HG02885 (cell line): Measurements from ENCODE around the gene SLC10A6.
"Not testable (repeated sequence)": the region's sequence is repeated elsewhere in the genome, so short reads cannot be mapped to it uniquely, and the experiment has no call there.

Source experiments
- ATAC-seq: cut with Tn5 transposase; IDR thresholded peaks from one replicate; pipeline ENCODE4 v1.9.1; 2021; ENCODE audit warnings: mild to moderate bottlenecking; ENCODE audit not compliant: unreplicated experiment, poor library complexity

Gene SLC10A6, protein sequence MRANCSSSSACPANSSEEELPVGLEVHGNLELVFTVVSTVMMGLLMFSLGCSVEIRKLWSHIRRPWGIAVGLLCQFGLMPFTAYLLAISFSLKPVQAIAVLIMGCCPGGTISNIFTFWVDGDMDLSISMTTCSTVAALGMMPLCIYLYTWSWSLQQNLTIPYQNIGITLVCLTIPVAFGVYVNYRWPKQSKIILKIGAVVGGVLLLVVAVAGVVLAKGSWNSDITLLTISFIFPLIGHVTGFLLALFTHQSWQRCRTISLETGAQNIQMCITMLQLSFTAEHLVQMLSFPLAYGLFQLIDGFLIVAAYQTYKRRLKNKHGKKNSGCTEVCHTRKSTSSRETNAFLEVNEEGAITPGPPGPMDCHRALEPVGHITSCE

DNA sequence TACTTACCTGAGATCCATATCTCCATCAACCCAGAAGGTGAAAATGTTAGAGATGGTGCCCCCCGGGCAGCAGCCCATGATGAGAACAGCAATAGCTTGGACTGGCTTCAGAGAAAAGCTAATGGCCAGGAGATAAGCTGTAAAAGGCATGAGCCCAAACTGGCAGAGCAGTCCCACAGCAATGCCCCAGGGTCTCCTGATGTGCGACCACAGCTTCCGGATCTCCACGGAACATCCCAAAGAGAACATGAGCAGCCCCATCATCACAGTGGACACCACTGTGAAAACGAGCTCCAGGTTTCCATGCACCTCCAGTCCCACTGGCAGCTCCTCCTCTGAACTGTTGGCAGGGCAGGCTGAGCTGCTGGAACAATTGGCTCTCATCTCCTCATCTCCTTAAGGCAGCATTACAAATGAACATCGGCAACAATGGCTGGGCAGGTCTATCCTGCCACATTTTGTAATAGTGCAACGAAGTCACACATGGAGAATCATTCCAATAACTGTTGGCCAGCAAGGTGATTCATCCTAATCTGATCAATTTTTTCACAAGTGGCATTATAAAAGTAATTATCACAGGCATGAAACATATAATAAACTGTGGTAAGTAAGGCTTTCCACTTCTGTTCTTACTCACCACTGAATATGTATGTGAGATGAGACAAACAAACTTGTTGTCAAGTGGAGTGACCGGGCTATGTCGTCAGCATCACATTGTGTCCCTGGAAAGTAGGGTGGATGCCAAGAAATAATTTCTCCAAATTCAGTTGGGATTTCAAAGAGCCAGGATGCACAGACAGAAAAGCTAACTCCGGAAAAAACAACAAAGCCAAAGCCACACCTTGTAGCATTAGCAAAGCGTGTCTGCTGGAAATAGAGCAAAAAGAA lies at the start of gene SLC10A6:
Gene SLC10A6 (minus strand): TSS at position 653 of the 888 bp plus-strand sequence. CDS start 269 bp downstream, at position 384.
- ATAC-seq = no peak

DNA sequence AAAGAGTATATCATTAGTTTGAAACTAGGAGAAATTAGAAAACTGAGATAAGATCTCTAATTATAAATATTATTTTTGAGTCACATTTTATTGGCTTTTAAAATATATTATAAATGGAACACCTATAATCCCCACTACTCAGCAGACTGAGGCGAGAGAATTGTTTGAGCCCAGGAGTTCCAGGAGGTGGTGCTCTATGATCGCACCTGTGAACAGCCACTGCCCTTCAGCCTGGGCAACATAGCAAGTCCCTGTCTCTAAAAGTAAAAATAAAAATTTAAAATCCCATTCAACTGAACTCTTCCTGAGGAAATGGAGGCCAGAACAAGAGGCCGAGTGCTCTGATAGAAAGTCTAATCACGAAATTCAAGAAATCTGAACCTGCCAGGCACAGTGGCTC lies 49.4 kb upstream of the SLC10A6 start:
- ATAC-seq = no peak

DNA sequence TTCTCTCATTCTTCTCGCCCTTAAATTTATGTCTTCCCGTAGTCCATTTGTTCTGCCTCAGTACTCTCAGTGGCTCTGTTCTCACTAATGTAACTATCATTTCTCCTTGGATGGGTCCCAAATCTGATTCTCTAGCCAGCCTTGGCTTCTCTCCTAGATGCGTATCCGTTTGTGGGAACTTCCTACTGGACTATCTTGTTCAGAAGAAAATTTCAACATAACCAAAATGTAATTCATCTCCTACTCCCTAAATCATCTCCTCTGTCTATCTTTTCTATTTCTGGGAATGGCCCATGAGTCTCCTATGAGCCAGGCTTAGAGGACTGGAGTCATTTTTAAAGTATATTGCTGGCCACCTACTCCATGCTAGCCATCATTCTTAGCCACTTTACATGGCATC lies 47.4 kb upstream of the SLC10A6 start:
- no peak for ATAC-seq

DNA sequence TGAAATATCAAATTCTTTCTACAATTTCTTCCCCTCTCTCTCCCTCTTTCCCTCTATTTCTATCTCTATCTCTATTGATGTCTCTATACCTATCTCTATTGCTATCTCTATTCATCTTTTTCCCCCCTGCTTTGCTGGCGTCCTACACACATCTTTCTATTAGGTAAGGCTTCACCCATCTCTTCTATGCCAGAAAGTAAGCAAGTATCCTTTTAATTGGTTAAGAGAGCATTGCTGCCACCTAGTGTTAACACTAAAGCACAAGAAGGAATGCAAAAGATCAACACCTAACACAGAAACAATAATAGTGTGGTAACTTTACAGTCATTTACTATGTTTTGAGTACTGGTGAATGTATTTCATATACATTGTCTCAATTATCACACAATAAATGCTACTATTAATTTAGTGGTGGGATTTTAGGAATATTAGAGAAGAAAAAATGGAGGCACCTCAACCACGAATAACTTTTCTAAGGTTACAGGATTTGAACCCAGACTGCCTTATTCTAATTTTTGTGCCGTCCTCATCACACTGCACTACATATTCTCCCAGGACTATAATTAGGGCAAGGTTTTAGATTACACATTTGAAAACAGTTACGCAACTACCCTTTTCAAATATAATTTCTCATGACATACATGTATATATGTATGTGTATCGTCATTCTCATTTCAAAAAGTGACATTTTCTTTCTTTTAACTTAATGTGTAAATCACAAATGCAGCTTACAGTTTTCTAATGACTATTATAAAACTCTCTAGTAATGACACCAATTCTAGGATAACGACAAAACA lies 46.7 kb upstream of the SLC10A6 start:
- peak; percentile 67 for ATAC-seq

DNA sequence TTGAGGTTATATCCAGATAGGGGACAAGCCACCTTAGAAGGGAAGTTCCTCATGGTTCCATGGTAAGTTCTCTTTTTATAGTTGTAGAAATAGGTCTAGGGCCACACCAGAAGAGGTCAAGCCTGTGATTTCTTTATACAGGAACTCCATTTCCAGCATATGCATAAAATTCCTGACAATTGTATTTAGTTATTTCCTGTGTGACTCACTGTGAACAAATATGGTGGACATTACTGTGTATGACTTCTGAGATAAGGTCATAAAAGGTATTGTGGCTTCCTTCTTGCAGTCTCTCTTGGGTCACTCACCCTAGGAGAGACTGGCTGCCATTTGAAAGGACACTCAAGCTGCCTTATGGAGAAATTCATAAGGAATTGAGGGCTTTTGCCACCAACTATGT lies 45.3 kb upstream of the SLC10A6 start:
- ATAC-seq = no peak

DNA sequence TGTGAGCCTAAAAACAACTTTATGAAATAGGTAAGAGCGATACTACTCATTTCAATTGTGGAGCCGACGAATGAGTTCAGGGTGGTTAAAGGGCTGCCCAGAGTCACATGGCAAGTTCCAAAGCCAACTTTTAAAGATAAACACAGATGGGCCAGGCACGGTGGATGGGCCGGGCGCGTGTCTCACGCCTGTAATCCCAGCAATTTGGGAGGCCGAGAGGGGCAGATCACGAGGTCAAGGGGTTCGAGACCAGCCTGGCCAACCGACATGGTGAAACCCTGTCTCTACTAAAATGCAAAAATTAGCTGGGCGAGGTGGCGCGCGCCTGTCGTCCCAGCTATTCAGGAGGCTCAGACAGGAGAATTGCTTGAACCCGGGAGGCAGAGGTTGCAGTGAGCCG lies 44.0 kb upstream of the SLC10A6 start:
- ATAC-seq = no peak

DNA sequence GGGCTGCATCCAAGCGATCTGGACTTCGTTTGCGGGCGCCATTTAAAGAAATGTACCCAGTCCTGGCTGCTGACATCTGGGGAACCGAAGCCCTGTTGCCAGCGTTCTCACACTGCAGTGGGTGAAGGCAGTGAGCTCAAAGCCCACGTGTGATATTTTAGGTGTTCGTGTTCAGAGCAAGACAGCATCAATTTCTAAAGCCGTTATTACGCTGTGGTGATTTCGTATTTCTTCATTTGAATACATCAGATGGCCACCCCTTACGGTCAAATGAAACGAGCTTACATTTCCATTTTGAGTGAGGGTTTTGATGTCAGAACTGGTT lies 43.4 kb upstream of the SLC10A6 start:
- no peak for ATAC-seq

DNA sequence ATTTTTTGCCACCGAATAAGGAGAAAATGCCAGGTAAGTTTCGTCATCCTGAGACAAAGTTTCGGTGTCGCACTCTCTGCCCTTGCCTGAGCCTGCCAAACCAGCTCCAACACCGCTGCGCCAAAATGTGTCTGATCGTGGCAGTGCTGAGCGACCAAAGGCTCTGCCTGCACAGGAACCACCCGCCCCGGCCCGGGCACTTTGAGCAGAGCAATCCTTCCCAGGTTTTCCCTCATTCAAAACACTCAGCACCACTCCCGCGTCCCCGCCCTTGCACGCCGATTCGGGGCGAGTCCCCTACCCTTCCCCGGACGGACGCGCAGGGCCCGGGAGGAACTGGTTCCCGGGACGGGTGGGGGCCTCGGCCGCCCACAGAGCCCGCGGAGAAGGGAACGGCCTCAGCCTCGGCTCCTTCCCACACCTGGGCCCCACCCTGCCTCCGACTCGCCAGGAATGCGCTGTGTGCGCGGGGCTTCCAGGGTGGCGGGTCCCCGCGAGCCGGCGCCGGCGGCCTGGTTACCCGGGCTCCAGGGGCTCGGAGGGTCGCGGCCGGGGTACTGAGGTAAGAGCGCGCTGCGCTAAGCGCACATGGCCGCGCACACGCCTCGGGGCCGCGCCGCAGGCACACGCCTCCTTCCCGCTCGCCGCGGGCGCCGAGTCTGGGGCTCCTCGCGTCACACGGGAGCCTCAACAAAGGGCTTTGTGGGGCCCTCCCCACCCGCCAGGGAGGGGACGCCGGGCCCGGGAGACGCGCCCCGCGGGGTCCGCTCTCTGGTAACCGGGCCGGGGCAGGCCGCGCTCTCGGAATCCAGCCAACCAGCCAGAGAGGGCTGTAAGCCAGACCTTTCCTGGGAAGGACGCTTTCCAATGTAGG lies 42.8 kb upstream of the SLC10A6 start, which contains the start of gene C4orf36:
Gene C4orf36 (minus strand): TSS at position 661 of the 874 bp plus-strand sequence. CDS start 902 bp downstream, outside the sequence.
- ATAC-seq = peak; percentile 51

DNA sequence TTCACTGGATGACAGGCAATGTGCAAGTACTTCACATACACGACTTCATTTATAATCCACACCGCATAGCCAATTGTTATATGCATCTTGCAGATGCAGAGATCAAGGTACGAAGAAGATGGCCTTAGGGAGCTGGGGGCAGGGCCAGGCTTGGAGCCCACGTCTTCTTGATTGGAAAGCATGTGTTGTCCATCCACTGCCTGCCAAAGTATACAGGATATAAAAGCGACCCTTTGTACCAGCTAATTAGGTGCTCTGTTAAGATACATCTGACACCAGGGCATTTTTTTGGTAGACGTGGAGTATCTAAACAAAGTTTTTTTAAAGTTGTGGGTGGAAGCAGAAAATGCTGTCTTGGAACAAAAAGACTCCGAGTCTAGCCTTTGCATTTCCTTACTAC lies 41.6 kb upstream of the SLC10A6 start:
- ATAC-seq = no peak

DNA sequence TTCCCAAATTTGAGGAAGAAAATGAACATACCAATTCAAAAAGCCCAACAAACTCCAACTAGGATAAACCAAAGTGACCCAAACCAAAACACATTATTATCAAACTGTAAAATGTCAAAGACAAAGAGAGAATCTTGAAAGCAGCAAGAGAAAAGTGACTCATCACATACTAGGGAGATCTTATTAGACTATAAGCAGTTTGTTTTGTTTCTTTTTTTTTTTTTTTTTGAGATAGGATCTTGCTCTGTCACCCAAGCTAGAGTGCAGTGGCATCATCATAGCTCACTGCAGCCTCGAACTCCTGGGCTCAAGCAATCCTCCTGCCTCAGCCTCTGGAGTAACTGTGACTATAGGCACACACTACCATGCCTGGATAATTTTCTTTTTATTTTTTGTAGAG lies 30.5 kb upstream of the SLC10A6 start:
- ATAC-seq = no peak

DNA sequence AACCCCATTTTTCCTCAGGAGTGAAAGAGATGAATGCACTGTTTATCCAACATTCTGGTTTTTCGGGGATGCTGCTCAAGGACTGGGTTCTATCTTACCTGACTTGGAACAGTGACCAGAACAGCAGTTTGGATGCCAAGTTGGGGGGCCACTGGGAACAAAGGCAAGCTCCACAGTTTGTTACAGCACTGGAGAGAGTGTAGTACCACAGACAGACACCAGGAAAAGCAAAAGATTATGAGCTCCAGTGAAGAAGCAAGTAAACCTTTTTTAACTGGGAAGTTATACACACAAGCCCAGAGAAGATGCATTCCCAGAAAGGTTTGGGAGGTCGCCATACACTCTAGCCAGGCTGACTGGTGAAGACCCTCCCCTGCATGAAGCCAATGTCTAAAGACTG lies 29.5 kb upstream of the SLC10A6 start:
- no peak for ATAC-seq

DNA sequence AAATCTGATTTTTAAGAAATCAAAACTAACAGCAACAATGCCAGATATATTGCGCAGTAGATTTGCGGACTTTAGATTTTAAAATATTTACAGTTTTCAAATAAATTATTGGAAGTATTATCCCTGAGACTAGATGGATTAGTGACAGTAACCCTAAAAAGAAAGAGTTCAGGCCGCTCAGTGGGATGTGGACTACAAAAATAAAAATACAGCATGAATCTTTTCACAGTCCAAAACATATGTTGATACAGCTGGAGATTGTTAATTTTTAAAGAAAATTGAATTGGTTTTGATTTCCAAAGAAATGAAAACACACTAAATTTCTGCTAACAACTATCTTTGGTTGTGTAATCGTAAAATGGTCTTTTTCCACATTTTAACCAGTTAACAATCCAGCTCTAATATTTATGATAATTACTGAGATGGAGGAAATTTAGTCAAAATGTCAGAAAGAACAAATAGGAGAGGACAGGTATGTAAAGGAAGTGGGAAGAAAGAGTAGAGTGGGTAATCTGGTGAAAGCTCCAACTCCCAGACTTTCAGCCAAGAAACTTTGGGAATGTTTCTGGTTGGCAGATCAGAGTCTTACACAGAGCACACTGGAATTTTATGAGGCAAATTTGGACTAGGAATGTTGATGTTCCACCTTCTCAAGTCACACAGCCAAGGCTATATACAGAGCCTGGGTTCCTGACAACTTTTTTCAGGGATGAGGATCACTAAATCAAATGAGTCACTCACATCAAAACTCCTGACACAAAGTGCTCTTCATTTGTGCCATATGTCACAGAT lies 27.9 kb upstream of the SLC10A6 start:
- no peak for ATAC-seq

DNA sequence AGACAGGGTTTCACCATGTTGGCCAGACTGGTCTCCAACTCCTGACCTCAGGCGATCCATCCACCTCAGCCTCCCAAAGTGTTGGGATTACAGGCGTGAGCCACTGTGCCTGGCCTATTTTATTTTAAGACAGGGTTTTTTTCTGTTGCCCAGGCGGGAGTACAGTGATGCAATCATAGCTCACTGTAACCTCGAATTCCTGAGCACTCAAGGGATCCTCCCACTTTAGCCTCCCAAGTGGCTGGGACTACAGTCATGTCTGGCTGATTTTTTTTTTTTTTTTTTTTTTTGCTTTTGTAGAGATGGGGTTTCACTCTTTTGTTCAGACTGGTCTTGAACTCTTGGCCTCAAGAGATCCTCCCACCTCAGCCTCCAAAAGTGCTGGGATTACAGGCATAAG lies 26.3 kb upstream of the SLC10A6 start:
- ATAC-seq = not testable (repeated sequence)

DNA sequence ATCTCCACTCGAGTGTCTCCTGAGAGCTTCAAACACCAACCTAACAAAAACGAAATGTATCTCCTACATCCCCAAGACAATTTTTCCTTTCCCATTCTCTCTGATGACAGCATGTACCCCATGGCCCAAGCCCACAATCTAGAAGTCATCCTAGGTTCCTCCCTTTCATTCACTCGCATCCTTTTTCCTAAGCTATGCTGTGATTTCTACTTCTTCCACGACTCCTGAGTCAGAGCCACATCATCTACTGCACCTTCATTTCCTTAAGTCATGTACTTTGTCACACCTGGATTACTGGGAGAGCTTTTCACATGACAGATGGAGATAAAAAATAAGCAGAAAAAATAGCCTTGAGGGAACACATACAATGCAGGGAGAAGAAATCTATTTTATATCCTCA lies 23.0 kb upstream of the SLC10A6 start:
- ATAC-seq = no peak

DNA sequence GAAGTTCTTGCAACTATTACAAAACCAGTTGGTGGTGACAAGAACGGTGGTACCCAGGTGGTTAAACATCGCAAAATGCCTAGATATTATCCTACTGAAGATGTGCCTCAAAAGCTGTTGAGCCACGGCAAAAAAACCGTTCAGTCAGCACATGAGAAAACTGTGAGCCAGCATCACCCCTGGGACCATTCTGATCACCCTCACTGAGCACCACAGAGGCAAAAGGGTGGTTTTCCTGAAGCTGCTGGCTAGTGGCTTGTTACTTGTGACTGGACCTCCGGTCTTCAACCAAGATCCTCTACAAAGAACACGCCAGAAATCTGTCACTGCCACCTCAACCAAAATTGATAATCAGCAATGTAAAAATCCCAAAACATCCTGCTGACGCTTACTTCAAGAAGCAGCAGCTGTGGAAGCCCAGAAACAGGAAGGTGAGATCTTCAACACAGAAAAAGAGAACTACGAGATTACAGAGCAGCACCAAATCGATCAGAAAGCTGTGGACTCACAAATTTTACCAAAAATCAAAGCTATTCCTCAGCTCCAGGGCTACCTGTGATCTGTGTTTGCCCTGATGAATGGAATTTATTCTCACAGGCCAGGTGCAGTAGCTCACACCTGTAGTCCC lies 21.4 kb upstream of the SLC10A6 start:
- ATAC-seq = no peak

DNA sequence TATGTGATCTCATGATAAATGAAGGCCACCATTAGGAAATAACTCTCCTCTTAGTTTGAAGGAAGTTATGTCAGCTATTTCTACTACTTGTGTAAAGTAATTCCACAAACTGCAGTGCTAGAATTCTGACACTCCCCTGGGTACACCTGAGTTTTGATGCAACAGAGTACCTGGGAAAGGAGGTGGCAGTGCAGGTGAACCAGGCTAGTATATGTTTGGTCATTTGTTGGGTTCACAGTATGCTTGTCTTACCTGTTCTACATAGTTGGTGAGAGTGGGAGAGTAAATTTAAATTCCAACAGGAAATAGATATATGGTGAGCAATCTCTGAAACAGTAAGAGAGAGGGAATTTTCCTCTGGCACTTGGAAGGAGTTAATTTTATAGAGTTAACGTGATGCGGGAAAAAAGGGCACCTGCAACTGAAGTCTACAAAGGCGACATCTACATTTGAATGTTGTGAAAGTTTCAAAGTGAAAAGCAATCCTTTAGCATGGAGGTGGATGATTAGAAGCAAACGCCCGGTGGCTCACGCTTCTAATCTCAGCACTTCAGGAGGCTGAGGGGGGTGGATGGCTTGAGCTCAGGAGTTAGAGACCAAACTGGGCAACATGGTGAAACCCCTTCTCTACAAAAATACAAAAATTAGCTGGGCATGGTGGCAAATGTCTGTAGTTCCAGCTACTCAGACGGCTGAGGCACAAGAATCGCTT lies 8.3 kb upstream of the SLC10A6 start:
- ATAC-seq = no peak

DNA sequence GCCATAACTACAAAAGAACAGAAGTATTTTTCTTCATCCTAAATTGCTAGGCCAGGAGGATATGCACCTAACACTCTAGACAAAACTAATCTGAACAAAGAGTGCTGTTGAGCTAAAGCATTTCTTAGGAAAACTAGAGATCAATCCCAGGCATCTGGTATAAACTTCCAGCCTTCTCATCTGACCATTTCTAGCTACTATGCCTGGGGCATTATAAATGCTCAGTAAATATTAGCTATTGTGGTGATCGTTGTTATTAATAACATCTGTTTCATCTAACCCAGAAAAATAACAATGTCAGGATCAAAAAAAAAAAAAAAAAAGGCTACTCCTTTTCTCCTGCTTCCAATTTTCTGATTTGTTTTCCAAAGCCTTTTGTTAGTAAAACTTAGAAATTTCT lies 7.7 kb upstream of the SLC10A6 start:
- no peak for ATAC-seq

DNA sequence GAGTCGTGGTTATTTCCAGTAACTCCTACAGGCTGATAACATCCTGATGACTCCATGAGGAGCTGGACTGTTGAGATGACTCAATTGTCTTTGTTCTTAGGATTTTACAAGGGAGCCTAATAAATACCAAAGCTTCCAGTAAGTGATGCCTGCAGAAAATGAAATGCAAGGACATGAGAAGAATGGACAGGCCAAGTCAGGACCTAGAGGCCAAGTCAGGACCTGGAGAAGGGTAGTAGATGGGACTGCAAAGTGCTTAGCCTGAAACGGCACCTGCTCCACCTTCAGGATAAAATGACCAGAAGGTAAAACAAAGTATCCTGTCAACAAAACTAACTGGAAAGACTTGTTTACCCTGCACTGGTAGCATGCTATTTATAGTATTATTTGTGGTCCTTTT lies 6.4 kb upstream of the SLC10A6 start:
- ATAC-seq = no peak
